HPDE6-E6E7 (cell line): ENCODE data around the gene CD248.
"Not testable (repeated sequence)": the region's sequence is repeated elsewhere in the genome, so short reads cannot be mapped to it uniquely, and the experiment has no call there.

Experiments used
- DNase-seq: peaks from one replicate; pipeline ENCODE4 v3.0.0; 2011; ENCODE audit warnings: missing footprints; ENCODE audit errors: extremely low spot score

Gene CD248

DNA sequence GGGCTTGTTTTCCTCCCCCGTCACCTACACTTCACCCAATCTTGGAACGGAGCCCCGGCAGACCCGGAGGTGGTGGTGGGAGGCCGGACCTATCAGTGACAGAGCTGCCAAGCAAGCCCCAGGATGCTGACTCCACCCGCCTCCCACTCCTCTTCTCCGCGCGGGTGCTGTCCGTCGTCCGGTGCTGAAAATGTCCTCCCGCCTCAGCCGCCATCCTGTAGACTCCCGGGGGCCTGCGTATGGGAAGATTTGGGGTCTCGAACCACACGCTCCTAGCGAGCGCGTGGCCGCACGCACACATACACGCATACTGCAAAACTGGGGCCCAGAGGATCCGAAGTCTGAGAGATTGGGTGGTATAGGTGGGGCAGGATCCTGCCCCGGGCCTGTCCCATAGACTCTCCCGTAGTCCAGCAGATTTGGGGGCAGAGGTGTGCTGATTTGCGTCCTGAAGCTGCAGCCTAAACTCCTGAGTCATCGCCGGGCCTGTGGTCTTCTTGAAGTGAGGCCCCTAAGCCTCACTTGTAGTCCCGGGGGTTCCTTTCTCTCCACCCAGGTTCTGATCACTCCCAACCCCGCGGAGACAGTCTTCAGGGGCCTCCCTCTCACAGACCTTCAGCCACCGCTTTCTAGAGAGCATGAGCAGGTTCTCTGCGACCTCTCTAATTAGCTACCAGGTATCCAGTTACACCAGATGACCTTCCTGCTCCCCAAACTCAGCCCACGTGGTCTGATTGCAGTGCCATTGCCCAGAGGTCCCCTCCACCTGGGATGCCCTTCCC, 27.1 kb downstream of the CD248 start:
- no peak for DNase-seq

DNA sequence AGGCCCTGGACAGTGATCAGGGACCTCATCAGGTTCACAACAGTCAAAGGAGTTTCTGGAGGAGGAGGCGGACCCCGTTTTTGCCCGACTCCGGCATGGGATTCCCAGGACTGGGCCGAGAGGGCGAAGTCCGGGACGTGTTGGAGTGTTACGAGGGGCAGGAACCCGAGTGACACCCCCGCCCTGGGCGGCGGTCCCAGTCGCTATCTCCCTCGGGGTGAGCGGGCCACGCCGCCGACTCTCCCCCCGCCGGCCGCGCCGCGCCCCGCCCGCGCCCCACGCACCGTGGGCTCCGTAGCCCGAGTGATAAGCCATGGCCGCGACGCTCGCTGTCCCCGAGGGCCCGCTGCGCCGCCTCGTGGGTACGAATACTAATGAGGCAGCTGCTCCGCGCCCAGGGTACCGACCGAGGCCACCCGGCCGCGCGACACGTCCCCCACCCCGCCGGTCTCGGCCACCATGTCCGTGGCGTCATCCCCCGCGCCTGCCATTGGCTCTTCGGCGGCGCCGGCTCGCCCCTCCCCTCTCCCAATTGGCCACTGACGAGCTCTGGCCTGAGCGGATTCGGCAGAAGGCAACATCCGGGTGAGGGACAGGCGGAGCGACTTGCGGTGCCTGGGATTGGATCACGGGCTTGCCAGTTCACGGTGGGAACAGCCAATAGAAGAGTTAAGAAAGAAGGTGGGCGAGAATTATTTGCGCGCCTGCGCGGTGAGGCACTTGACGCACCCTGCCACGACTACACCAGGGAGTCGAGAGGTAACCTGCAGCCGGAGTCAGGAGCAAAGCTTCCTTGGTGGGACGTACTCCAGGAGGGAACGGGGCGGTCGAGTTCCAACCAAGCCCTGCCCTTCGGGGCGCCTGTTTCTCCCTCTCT, 27.9 kb downstream of the CD248 start, which contains the start of gene YIF1A:
Gene YIF1A (minus strand): TSS at position 473 of the 877 bp plus-strand sequence. CDS start 158 bp downstream, at position 315.
- peak; percentile 100 for DNase-seq

- DNase-seq: no peak
Observed at GRCh38 chr11:66287889-66288670, 28.8 kb downstream of the CD248 start.

- no peak for DNase-seq
Observed at GRCh38 chr11:66287211-66287888, 29.5 kb downstream of the CD248 start.

DNA sequence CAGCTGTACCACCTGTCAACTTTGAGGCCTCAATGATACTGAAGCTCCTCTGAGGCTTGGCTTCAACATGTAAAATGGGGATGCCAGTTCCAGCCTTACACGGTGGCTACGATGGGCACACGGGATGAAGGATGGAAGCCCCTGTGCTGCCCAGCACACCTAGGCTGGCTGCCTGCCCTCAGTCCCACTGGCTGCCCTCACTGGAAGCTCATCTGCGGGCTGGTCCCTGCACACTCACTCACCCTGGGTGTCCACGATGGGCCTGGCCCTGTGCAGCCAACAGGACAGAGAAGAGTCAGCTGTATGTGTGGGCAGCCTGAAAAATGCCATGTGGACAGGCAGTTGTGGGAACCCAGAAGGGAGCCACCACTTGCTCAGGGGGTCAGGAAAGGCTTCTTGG, 30.1 kb downstream of the CD248 start:
- no peak for DNase-seq

DNA sequence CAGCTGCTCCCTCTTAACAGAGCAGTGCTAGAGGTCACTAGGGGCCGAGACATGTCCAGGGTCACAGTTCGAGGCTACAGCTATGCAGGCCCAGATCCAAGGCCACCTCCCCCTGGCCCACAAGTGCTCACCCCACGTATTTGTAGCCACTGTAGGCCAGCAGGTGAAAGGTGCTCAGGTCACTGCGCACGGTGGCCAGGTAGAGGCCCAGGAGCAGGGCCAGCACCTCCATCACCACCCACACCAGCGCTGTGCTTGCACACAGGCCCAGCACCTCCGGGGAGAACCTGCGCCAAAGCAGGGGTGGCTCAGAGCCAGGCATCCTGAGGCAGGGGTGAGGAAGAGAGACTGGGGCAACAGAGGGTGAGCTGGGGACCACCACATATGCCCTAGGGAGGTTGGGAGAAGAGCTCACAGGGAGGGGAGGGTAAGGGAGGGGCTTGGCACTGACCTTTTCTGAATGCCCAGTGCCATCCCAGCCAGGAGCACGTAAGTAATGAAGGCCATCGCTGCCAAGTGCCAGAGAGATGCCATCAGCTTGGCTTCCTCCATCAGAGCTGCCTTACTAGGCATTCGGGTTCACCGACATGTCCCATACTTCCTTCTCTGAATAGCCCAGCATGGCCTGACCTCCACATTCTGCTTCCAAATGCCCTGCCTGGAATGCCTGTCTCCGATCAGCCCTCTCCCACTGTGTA, 31.4 kb downstream of the CD248 start:
- DNase-seq: no peak

DNA sequence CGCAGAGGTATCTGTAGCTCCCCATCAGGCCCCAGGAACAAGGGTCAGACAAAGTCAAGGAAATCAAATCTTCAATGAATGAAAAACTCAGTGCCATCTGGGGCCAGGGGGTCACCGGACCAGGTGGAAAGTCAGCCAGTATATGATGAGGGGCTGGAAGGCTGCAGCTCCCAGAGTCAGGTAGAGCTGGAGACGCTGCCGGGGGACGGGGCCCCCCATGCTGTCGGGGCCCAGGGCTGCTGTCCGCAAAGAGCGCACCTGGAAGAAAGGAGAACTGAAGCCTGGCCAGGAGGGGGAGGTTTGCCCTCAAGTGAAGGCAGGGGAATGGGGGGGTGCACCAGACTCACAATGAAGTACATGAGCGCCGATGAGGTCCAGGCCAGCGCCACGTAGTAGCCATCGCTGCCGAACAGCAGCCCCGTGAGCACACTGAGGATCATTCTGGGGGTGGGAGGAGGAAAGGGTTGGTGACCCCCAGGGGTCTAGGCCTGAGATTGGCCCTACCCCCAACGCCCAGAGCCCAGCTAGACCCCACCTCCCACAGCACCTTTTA, 32.2 kb downstream of the CD248 start:
- no peak for DNase-seq

DNA sequence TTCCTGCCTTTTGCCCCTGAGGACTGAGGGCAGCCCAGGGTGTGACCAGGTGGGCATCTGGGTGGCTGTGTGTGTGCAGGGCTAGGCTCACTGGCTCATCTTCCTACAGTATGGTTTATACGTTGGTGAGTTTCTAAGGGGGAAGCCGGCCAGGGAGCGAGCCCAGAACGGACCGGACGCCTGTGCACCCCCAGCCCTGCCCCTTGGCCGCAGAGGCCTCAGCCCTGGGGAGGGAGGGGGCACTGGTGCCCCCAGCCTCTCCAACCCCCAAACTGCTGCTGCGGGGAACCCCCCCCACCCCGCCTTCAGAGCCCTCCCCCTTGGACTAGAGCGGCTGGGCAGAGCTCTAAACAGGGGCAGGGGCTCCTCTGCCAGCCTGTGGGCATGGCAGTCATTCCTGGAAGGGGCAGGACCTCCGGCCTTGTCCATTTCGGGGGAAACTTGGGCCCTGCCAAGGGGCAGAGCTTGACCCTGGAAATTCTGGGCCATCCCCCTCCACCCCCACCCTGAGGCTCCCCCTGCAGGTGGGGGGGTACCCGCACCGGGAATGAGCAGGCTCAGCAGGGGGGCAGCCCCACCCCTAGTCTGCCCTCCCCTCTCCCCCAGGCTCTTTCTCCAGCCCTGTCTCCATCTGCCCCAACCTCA, 33.3 kb downstream of the CD248 start:
- DNase-seq: no peak

- peak; percentile 86 for DNase-seq
Observed at GRCh38 chr11:66282468-66283455, 34.1 kb downstream of the CD248 start.

DNA sequence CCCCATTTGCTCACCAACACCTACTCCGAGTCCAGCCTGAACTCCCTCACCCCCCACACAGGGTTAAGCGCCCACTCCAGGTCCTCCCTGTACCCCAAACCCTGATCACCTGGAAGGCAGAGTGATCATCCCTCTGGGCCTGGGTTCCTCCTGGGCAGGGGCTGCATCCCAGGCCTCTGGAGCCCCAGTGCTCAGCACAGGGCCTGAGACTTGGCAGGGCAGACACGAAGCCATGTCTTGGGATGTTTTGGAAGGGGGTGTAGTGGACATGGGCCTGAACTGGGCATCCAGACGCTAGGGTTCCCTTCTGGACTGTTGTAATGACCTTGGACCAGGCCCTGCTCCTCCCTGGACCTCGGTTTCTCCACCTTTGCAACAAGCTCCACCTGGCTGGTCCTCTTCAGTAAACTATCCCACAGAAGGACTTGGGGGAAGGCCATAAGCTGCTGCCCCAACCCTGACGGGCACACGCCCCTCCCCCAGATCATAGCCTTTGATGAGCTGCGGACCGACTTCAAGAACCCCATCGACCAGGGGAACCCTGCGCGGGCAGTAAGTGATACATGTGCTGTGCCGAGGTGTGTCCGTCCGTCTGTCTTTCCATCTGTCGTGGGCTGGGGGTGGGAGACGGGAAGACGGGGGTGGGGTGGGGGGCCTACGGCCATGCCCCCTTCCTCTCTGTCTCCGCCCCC, 34.9 kb downstream of the CD248 start:
- DNase-seq: no peak

DNA sequence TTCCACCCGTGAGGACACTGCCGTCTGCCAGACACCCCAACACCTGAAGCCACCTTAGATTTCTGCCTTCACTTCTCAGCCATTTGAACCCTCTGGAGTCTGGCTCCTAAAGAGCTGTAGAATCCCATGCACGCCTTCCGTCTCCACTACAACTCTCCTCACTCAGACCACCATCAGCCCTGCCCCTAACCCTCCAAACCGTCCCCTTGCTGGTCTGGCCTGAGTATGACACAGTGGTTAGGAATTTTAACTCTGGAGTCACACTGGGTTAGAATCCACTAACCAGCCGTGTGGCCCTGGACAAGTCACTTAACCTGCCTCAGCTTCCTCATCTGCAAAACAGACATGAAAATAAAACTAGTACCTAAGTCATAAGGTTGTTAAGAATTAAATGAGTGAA, 35.8 kb downstream of the CD248 start:
- no peak for DNase-seq

GRCh38 chr11:66280428-66280827, 36.4 kb downstream of the CD248 start:
- DNase-seq: no peak

GRCh38 chr11:66279092-66279734, 37.6 kb downstream of the CD248 start:
- DNase-seq: no peak

- DNase-seq: no peak
Observed at GRCh38 chr11:66278363-66279091, 38.3 kb downstream of the CD248 start.

DNA sequence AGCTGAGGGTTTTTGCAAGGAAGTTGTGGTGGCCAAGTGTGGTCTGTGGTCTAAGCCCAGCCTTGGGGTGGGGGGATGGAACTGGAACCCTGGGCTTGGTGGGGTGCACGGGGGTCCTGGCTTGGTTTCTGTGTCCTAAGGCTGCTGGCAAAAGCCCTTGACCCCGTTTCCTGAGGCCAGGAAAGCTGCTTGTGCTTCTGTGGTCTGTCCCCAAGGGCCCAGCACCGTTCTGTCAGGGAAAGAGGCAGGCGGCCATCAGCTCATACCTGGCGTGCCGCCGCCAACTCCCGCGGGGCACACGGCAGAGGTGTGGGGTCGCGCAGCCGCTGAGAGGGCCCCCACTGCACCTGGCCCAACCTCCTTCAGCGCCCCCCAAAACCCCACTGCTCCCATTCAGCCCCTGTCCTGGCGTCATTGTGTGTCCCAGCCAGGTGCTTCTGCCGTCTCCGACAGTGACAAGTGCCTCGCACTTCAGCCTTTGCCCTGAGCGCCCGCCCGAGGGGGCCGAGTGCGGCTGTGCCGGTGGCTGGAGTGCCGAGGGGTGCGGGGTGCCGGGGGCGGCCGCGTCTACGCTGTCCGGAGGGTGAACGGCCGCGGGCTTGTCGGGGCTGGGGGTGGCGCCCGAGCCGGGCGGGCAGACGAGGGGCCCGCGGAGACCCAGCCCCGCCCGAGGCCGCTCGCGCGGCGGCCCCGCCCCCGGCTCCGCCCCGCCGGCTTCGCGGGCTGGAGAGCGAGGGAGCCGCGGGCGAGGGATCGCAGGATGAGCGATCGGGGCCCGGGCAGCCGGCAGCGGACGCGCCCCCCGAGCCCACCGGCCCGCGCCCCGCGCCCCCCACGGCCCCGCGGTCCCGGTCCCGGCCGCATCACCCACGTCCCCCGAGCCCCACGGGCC, 39.1 kb downstream of the CD248 start, which contains the start of gene CNIH2:
Gene CNIH2 (plus strand): TSS at position 705 of the 892 bp plus-strand sequence. CDS start 282 bp downstream, outside the sequence.
- DNase-seq: no peak

GRCh38 chr11:66277064-66277463, 39.8 kb downstream of the CD248 start:
- not testable (repeated sequence) for DNase-seq
